ENCODE data around the gene ACTL6B.

DNA sequence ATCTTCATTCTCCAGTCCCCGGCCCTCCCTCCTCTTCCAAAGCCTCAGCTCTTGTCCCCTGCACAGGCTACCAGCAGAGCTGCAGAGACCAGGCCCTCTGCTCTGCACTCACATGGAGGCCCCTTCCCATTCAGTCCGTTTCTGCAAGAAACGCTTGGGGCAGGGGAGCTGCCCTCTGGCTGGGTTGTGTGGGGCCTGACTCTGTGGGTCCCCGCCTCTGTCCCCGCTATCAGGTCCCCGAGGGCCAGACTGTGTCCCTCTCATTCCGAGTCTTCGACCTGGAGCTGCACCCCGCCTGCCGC lies 52.6 kb downstream of the ACTL6B start:
- TF ChIP-seq POLR2A (IDR thresholded peaks at IDR 0.05), result no peak
- TF ChIP-seq, protein P1, sequence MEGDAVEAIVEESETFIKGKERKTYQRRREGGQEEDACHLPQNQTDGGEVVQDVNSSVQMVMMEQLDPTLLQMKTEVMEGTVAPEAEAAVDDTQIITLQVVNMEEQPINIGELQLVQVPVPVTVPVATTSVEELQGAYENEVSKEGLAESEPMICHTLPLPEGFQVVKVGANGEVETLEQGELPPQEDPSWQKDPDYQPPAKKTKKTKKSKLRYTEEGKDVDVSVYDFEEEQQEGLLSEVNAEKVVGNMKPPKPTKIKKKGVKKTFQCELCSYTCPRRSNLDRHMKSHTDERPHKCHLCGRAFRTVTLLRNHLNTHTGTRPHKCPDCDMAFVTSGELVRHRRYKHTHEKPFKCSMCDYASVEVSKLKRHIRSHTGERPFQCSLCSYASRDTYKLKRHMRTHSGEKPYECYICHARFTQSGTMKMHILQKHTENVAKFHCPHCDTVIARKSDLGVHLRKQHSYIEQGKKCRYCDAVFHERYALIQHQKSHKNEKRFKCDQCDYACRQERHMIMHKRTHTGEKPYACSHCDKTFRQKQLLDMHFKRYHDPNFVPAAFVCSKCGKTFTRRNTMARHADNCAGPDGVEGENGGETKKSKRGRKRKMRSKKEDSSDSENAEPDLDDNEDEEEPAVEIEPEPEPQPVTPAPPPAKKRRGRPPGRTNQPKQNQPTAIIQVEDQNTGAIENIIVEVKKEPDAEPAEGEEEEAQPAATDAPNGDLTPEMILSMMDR (IDR thresholded peaks at IDR 0.05), result no peak

Measured in breast epithelium (tissue), 3 donors.